Activated CD8-positive, alpha-beta memory T cell treated with anti-CD3 and anti-CD28 coated beads, Interleukin-2, amount 50 U/mL, for 1 hour (primary cell): ENCODE data around the gene UNC79.
"Not testable (repeated sequence)": the region's sequence is repeated elsewhere in the genome, so short reads cannot be mapped to it uniquely, and the experiment has no call there.

Experiments used
- DNase-seq: peaks from one replicate; pipeline ENCODE4 v3.0.0-alpha.2; 2020; ENCODE audit errors: extremely low read depth

The UNC79 gene

DNA sequence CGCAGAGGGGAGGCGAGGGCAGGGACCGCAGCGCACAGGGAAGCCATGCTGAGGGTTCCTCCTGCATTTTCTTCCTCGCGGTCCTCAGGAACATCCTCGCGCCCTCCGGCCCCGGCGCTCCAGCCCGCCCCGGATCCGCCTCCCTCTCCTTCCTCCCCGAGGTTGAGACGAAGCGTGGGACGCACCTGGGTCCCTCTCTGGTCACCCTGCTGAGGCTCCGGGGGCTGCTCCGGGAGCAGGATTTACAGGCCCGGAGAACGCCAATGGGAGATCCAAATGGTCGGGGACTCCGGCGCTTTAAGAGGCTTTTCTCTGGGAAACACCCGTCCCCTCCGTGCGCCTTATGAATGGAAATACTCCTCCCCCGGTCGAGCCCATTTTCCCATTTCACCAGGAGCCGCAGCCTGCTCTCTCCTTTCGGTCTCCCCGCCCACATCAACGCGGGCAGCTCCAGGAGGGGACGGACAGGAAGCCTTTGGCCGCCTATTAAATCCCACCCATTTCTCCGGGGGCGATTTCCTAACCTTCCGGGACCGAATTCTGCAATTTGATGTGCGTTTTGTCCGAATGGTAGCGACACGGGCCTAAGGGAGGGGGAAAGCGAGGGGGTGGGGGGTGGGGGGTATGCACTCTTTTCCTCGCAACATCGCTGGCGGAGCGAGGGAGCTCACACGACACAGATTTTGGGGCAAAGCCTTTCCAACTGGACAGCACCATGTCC, at the start of gene UNC79:
Gene UNC79, plus strand, starts transcription at position 625 of the 721 bp plus-strand sequence. Its CDS starts 91 bp downstream, at position 716.
- no peak for DNase-seq

DNA sequence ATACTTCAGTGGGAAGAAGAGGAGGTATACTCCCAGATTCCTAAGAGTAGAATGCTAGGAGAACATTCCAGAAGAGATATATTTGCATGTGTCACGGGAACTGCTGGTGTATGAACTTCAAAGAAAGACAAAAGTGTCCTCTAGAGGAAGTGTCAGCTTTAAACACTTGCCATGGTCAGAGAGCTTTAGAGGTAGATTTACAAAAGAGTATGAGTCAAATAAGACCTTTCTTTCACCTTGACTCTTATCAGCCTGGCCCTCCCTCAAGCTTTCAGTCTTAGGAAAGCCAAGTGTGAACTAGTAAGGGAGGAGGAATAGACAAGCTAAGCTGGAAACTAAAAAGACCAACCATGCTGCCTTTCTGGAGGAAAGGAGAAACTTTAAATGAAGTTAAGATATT, 49.1 kb upstream of the UNC79 start:
- no peak for DNase-seq

DNA sequence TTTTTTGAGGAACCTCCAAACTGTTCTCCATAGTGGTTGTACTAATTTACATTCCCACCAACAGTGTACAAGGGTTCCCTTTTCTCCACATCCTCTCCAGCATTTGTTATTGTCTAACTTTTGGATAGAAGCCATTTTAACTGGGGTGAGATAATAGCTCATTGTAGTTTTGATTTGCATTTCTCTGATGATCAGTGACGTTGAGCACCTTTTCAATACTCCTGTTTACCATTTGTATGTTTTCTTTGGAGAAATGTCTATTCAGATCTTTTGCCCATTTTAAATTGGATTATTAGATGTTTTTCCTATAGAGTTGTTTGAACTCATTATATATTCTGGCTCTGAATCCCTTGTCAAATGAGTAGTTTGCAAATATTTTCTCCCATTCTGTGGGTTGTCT, 46.5 kb upstream of the UNC79 start:
- not testable (repeated sequence) for DNase-seq

DNA sequence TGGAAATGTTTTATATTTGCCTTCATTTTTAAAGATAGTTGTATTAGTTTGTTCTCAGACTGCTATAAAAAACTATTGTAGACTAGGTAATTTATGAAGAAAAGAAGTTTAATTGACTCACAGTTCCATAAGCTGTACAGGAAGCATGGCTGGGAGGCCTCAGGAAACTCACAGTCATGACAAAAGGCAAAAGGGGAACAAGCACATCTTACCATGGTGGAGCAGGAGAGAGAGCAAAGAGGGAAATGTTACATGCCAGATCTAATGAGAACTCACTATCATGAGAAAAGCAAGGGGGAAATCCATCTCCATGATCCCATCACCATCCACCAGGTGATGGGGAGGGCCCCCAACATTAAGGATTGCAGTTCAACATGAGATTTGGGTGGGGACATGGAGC, 35.5 kb upstream of the UNC79 start:
- no peak for DNase-seq

DNA sequence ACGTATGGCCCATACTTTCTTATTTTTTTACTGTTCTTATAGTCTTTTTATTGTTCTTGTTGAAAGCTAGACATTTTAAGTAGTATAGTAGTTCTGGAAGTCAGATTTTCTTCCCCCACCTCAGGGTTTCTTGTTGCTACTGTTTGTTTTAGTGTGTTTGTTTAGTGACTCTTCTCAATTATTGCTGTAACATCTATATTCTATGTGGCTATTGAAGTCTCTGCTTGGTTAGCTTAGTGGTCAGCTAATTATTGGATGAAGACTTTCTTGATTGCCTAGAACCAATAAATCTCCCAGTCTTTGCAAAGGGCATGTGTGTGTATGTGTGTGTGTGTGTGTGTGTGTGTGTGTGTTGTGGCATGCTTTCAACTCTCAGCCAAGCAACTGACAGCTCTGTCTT, 34.3 kb upstream of the UNC79 start:
- DNase-seq: no peak

DNA sequence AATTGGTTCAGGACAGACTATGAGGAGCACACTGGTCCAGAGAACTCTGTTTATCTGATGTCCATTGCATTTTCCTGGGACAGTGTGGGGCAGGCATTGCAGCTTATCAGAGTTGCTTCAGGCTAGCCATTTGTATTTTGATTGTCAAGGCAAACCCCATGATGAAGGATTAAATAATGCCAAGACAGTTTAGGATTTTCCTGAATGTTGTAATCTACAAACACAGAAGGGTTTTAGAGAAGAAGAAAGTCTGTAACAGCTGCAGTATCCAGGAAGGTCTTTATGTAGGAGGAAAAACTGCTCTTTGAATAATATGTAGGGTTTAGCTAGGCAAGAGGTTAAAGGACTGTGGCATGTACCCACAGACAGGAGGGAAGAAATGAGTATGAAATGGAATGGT, 32.2 kb upstream of the UNC79 start:
- DNase-seq: no peak

DNA sequence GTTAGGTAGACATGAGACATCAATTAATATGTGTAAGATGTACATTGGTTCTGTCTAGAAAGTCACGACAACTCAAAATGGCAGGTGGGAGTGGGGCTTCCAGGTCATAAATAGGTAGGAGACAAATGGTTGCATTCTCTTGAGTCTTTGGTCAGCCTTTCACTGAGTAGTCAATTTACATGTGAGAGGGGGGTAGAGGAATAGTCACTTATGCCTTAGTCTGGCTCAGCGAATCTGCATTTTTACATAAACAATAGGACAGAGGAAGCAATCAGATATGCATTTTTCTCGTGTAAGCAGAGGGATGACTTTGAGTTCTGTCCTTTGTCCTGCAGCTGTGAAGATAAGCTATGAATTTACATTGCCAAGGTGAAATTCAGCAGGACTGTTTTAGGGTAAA, 27.8 kb upstream of the UNC79 start:
- no peak for DNase-seq

DNA sequence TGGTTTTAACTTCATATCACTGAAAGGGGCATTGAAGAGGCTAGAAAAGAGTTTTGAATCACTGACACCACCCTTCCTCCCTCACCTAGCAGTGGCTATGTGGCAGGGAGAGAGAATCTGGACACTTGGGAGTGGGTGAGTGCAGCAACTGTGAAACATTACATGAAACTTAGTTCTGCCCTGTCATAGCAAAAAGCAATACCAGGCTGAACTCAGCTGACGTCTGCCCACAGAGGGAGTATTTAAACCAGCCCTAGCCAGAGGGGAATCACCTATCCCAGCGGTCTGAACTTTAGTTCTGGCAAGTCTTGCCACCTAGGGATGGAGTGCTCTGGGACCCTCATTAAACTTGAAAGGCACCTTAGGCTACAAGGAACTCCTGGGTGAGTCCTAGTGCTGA, 20.7 kb upstream of the UNC79 start:
- no peak for DNase-seq

DNA sequence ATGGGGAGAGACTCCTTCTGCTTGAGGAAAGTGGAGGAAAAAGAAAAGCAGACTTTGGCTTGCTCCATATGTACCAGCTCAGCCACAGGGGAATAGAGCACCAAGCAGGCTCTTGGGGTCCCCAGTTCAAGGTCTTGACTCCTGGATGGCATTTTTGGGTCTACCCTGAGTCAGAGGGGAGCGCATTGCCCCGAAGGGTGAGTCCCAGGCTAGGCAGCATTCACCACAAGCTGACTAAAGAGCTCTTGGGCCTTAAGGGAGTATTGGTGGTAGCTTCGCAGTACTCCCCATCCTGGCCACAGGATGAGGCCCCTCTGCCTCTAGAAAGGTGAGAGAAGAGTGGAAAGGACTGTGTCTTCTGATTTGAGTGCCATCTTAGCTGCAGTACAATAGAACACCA, 19.8 kb upstream of the UNC79 start:
- DNase-seq: no peak

DNA sequence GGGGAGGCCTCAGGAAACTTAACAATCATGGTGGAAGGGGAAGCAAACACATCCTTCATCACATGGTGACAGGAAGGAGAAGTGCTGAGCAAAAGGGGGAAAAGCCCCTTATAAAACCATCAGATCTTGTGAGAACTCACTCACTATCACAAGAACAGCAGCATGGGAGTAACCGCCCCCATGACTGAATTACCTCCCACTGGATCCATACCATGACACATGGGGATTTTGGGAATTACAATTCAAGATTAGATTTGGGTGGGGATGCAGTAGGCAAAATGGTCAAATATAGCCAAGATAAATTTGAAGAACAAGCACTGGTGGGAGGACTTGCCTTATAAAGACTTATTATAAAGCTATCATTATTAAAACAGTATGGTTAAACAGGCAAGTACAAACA, 5.6 kb upstream of the UNC79 start:
- DNase-seq: not testable (repeated sequence)

DNA sequence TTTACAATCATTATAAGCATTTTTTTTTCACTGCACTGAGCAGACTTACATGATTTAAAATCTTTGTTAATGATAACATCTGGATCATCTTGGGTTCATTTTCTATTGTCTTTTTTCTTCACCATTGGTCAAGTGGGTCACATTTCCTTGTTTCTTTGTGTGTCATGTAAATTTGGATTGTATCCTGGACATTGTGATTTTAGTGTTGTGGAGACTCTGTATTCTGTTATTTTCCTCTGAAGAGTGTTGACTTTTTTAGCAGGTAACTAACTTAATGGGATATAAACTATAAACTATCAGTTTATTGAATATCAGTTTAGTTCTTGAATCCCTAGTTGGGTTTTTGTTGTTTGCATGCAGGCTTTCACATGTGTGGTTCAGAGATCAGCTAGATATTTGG, 4.0 kb upstream of the UNC79 start:
- no peak for DNase-seq

DNA sequence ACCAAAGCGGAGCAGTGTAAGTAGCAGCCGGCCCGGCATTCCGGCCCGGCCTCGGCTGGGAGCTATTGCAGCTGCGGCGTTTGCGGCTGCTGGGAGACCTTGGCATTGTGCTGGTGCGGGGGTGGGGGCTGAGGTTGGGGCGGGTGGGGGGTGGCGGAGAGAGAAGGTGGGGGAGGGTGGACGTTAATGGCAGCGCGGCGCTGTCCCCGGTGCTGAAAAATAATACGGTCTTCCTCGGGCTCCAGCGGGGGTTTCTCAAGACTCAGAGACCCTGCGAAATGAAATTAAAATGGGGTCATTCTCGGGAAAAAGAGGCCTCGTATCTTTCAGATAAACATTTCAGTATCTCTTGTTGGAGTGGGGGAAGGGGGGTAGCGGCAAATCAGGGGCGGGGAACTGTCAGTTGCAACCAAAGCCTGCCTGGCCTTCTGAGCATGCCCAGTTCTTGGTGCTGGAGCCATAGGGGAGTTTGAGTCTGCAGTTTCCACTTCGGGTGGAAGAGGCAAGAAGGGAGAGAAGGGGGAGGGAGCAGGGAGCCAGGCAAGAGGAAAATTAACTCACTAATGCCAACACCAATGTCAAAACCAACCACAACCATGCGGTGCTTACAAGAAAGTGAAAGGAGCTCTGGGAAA, 414 bp downstream of the UNC79 start:
- no peak for DNase-seq

DNA sequence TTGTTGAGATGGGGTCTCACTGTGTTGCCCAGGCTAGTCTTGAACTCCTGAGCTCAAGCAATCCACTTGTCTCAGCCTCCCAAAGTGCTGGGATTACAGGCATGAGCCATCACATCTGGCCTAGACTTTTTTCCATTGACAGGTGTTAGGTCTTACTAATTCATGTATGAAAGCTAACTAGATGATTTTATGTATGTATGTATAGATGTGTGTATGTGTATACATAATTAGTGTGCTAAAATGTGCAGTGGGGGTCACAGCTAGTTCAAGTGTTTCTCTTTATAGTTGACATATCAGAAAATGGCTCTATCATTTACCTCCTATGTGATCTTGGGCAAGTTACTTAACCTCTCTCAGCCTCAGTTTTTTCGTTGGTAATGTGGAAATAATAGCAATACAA, 23.5 kb downstream of the UNC79 start:
- no peak for DNase-seq

DNA sequence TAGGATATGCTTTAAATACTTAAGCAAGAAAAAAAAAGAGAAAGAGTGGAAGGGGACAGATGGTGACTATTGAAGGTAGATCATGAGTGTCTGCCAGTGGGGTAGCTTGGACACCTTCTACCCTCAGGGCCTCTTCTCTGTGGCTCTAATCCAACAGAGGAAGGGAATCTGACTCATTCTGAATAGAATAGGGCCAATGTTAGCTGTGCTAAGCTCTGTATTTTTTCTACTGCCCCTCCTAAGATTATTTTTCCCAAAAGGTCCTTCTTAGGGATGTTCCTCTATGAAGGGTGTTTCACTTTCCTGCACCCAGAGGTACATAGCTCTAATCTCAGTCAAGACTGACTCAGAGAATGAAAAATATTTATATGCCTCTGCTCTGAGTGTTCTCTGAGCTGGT, 25.6 kb downstream of the UNC79 start:
- DNase-seq: no peak

DNA sequence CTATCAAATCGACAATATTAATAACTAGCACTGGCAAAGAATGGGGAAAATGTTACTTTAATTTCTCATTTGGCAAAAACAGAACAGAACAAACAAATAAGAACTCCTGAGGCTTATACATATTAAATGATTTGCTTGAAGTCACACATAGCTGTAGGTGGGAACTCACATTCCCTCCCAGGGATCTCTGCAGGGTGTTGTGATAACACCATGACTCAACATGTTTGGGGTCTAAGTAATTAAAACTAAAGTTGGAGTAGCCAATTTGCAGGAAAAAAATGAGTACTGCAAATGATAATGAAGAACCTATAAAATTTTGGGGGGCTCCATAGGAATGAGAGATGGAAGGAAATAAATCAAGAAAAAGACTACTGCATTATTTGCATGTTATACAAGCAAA, 27.5 kb downstream of the UNC79 start:
- DNase-seq: no peak

DNA sequence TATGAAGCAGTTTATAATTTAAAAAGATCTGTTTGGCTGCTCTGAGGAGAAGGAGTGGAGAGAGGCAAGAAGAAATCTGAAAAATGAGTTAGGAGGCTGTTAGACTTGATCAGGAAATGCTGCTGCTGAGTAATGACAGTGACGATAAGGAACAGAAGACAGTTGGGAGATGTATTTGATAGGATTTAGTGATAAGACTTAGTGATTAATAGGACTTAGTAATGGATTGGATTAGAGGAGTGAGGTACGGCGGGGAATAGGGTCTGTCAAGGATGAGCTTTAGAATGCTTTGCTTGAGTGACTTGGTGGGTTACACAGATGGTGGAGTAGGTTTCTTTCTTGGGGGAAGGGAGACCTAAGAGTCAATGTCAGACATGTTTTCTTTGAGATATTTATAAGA, 31.7 kb downstream of the UNC79 start:
- no peak for DNase-seq

DNA sequence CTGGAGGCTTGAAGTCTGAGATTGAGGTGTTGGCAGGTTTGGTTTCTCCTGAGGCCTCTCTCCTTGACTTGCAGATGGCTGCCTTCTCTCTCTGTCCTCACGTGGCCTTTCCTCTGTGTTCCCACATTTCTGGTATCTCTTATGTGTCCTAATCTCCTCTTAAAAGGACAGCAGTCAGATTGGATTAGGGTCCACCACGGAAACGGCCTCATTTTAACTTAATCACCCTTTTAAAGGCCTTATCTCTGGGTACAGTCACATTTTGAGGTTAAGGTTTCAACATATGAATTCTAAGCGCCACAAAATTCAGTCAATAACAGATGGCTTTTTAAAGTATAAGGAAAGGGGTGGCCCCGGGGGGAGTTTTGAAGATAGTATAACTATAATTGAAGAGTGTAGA, 33.5 kb downstream of the UNC79 start:
- no peak for DNase-seq

DNA sequence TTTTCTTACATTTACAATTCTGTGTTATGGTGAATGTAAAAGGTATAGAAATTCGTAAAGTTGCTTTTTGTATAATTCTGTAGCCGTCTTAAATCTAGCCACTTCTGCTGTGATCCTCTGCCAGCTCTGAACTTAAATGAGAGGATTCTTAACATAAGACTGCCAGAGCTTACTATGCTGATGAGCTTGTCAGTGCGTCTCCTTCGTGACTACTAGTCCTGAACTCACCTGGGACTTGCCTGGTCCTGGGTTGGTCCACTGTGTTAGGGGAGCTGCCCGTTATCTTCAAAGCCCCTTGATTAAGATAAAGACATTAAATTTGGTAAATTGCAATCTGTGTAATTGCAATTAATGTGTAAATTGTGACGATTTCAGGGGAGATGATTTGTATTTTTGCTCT, 44.7 kb downstream of the UNC79 start:
- no peak for DNase-seq

DNA sequence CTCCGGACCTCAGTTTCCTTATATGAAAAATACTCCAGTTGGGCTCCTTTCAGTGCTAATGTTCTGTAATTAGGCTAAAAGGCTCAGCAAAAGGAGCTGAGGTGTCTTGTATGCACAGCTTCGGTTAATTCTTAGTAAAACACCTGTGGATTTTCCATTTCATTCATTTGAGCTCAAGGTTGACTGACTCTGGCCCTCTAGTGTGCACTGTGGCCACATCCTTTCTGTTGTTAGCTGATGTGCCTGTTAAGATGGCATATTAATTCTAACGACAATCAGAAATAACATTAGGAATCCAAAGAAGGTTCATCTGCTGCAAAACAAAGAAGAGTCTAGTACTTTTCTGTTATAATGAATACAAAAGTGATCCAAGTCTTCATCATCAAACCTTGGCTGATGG, 45.6 kb downstream of the UNC79 start:
- DNase-seq: no peak

DNA sequence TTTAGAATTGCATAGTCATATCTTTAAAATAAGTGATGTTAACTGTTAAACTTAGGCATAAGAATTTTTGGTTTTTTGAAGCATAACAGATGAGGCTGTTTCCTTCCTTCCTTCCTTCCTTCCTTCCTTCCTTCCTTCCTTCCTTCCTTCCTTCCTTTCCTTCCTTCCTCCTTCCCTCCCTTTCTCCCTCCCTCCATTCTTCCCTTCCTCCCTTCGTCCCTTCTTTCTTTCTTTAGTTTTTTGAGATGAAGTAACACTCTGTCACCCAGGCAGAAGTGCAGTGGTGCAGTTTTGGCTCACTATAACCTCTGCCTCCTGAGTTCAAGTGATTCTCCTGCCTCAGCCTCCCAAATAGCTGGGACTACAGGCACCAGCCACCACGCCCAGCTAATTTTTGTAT, 48.3 kb downstream of the UNC79 start:
- DNase-seq: not testable (repeated sequence)

DNA sequence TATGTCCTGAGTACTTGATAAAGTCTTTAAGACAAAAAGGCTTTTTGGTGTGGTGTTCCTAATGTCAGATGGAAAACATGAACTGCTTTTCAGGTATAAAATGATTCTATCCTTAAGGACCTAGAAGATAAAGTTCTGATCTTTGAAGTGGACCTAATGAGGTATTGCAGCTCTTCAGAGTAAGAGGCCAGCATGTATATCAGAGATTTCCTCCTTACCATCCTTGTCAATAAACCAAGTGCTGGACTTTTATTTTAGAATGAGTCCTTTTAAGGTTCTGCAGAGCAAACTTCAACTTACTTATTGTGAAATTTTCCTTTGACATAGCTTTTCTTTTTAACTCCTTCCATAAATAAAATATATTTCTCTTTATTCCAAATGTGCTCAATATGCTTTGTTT, 50.1 kb downstream of the UNC79 start:
- no peak for DNase-seq

DNA sequence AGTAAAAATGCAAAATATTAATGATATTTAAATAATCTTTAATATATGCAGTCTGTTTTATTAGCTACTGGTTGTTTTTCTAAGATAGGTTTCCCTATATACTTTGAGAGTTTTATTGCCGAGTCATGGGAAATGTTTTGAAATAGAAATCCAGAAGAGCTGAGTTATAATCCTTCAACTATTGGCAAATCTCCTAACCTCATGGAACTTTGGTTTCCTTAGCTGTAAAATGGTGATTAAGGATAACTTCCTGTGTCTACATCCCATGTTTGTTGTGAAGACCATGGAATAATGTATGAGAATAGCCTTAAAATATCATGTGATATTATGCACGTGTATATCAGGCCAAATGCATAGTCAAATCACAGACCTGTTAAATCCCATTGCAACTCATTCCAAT, 51.0 kb downstream of the UNC79 start:
- DNase-seq: no peak

DNA sequence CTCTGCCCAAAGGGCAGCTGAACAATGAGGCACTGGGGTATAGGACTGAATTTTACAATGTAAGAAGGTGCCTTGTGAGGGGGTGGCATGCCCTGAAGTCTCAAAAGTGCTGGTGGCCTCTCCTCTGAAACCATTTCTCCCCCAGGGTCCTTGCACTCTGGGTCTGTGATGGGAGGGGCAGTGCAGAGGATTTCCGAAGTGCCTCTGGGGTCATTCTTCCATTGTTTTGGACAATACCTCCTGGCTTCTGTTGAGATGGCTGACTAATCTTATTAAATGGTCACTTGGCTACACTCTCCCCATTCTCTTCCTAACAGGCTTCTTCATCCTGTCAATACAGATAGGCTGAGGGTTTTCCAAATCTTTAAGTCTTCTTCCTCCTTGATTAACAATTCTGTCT, 59.3 kb downstream of the UNC79 start:
- DNase-seq: no peak

DNA sequence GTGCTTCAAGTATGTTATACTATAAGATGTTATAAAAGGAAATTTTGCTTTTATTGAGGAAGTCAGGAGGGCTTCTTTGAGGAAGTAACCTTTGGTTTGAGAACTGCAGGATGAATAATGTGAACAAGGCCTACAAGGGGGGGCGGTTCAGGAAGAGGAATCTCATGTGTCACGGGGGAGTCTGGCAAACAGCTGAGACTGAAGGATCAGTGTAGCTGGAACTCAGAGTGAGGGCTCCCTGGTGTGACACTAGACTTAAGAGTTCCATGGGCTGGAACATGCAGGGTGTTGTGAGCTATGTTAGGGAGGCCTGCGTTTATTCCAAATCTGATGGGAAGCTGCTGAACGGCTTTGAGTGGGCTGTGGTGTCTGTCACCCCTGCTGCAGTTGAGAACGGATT, 62.3 kb downstream of the UNC79 start:
- no peak for DNase-seq
